Measurements from ENCODE around the gene COL23A1. TPM values are rescaled to one million over a fixed set of nuclear protein-coding genes. Genes with fewer than 3 reads are reported as not detected.

The COL23A1 gene
- total RNA-seq, 1 experiment from 2014 or later: 5.7 TPM

GRCh38 chr5:178286226-178287090 lies 303.7 kb downstream of the COL23A1 start:
- Histone ChIP-seq H3K79me2 (ENCODE audit: low read length) (no peaks in the 10 kb centered on the region), H3K27ac (ENCODE audit: low read length) (no peak overlapping the region), H3K36me3 (ENCODE audit: insufficient read depth, low read length) (no peaks in the 10 kb centered on the region), H3K9ac (ENCODE audit: low read length) (no peak overlapping the region), H4K20me1 (ENCODE audit: insufficient read depth, low read depth, low read length) (no peaks in the 10 kb centered on the region), H3K27me3 (ENCODE audit: low read length) (no peaks in the 10 kb centered on the region; the same call in 1 of the 2 replicates), H3K4me3 (ENCODE audit: low read length) (no peak overlapping the region), H3K4me2 (ENCODE audit: low read depth, low read length, poor library complexity, severe bottlenecking) (no peak overlapping the region), H3K9me3 (ENCODE audit: low read length) (peaks cover 3% of the 10 kb centered on the region; the same call in 1 of the 2 replicates), H3K9me2 (replicated peaks; ENCODE audit: insufficient read depth, low read length) (no peaks in the 10 kb centered on the region), H2AFZ (ENCODE audit: low read length) (no peak overlapping the region), H3K4me1 (ENCODE audit: low read length) (no peaks in the 10 kb centered on the region)
- no peak for DNase-seq

DNA sequence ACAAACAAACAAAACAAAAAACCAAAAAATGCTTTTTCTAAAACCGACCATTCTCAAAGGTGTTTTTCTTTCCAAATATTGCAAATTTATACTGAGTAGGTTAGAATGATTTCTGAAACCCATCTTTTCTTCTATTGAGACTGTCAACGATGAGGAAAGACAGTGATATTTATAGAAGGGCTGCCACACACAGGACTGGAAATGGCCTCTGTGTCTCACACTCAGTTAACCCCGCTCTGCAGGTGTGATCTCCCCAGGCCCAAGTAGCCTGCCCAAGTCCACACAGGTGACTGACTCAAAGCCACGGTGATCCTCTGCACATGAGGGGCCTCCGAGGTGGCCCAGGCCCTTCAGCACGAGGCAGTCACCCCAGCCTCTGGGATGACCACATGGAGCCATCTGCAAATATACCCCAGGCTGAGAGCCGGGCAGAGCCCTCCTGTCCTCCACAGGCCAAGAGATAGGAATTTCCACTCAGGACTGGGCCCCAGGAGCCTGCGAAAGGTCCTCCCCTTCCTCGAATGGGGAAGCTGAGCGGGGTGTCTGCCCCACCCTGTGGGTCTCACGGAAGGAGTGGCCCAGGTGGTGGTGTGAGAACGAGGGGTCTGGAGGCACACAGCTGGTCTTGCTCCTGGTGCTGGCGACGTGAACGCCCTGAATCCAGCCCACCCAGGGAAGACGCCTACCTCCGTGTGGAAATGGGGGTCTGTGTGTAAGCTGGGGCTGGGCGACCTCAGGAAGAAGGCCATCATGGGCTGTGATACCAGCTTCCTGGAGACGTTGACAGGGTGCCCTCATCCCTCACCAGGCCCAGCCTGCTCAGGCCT lies 304.6 kb downstream of the COL23A1 start:
- Histone ChIP-seq H3K9ac (ENCODE audit: low read length) (no peak overlapping the region), H2AFZ (ENCODE audit: low read length) (no peak overlapping the region), H3K79me2 (ENCODE audit: low read length) (no peaks in the 10 kb centered on the region), H3K36me3 (ENCODE audit: insufficient read depth, low read length) (no peaks in the 10 kb centered on the region), H3K27ac (ENCODE audit: low read length) (no peak overlapping the region), H3K4me2 (ENCODE audit: low read depth, low read length, poor library complexity, severe bottlenecking) (no peak overlapping the region), H3K9me2 (replicated peaks; ENCODE audit: insufficient read depth, low read length) (no peaks in the 10 kb centered on the region), H3K4me1 (ENCODE audit: low read length) (no peaks in the 10 kb centered on the region), H3K27me3 (ENCODE audit: low read length) (no peaks in the 10 kb centered on the region; the same call in 1 of the 2 replicates), H3K9me3 (ENCODE audit: low read length) (peaks cover 3% of the 10 kb centered on the region; the same call in 1 of the 2 replicates), H4K20me1 (ENCODE audit: insufficient read depth, low read depth, low read length) (no peaks in the 10 kb centered on the region), H3K4me3 (ENCODE audit: low read length) (no peak overlapping the region)
- no peak for DNase-seq

DNA sequence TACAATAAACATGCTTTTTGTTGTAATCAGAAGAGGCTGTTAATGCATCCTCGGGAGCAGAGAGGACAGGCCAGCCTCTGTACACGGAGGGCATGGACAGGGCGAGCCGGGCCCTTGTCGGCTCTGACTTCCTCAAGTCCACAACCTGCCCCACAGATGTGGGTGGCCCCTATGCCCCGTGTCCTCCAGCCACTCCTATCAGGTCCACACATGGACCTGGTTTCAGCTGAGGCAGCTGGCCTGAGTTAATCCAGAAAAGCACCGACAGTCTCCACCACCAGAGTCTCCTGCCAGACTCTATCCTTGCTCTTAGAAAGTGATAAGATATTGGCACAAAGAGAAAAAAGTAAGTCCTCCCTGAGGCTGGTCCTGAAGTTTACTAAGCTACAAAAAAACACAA lies 305.2 kb downstream of the COL23A1 start:
- Histone ChIP-seq H3K9me3 (ENCODE audit: low read length) (peaks cover 3% of the 10 kb centered on the region; the same call in 1 of the 2 replicates), H3K27me3 (ENCODE audit: low read length) (no peaks in the 10 kb centered on the region; the same call in 1 of the 2 replicates), H2AFZ (ENCODE audit: low read length) (no peak overlapping the region), H3K9me2 (replicated peaks; ENCODE audit: insufficient read depth, low read length) (no peaks in the 10 kb centered on the region), H3K79me2 (ENCODE audit: low read length) (no peaks in the 10 kb centered on the region), H3K36me3 (ENCODE audit: insufficient read depth, low read length) (no peaks in the 10 kb centered on the region), H3K4me2 (ENCODE audit: low read depth, low read length, poor library complexity, severe bottlenecking) (no peak overlapping the region), H3K9ac (ENCODE audit: low read length) (no peak overlapping the region), H3K4me1 (ENCODE audit: low read length) (no peaks in the 10 kb centered on the region), H4K20me1 (ENCODE audit: insufficient read depth, low read depth, low read length) (no peaks in the 10 kb centered on the region), H3K27ac (ENCODE audit: low read length) (no peak overlapping the region), H3K4me3 (ENCODE audit: low read length) (no peak overlapping the region)
- no peak for DNase-seq

GRCh38 chr5:178284093-178284675 lies 306.0 kb downstream of the COL23A1 start:
- Histone ChIP-seq H3K27me3 (ENCODE audit: low read length) (no peaks in the 10 kb centered on the region; the same call in 1 of the 2 replicates), H3K4me1 (ENCODE audit: low read length) (peaks cover 3% of the 10 kb centered on the region), H3K9ac (ENCODE audit: low read length) (no peak overlapping the region), H3K4me2 (ENCODE audit: low read depth, low read length, poor library complexity, severe bottlenecking) (no peak overlapping the region), H3K4me3 (ENCODE audit: low read length) (no peak overlapping the region), H3K27ac (ENCODE audit: low read length) (no peak overlapping the region), H4K20me1 (ENCODE audit: insufficient read depth, low read depth, low read length) (no peaks in the 10 kb centered on the region), H3K9me3 (ENCODE audit: low read length) (peaks cover 3% of the 10 kb centered on the region; the same call in 1 of the 2 replicates), H3K9me2 (replicated peaks; ENCODE audit: insufficient read depth, low read length) (no peaks in the 10 kb centered on the region), H3K36me3 (ENCODE audit: insufficient read depth, low read length) (no peaks in the 10 kb centered on the region), H3K79me2 (ENCODE audit: low read length) (no peaks in the 10 kb centered on the region), H2AFZ (ENCODE audit: low read length) (no peak overlapping the region)
- DNase-seq: peak; percentile 84

GRCh38 chr5:178283520-178283919 lies 306.7 kb downstream of the COL23A1 start:
- H3K9me2 ChIP-seq (replicated peaks; ENCODE audit: insufficient read depth, low read length): no peaks in the 10 kb centered on the region
- no peak overlapping the region for H3K27ac ChIP-seq (ENCODE audit: low read length)
- no peaks in the 10 kb centered on the region for H4K20me1 ChIP-seq (ENCODE audit: insufficient read depth, low read depth, low read length)
- H3K9me3 ChIP-seq (ENCODE audit: low read length): peaks cover 3% of the 10 kb centered on the region; the same call in 1 of the 2 replicates
- no peaks in the 10 kb centered on the region for H3K36me3 ChIP-seq (ENCODE audit: insufficient read depth, low read length)
- no peak overlapping the region for H3K4me3 ChIP-seq (ENCODE audit: low read length)
- H2AFZ ChIP-seq (ENCODE audit: low read length): no peak overlapping the region
- H3K4me2 ChIP-seq (ENCODE audit: low read depth, low read length, poor library complexity, severe bottlenecking): no peak overlapping the region
- H3K4me1 ChIP-seq (ENCODE audit: low read length): peaks cover 3% of the 10 kb centered on the region
- no peak overlapping the region for H3K9ac ChIP-seq (ENCODE audit: low read length)
- no peaks in the 10 kb centered on the region for H3K79me2 ChIP-seq (ENCODE audit: low read length)
- no peaks in the 10 kb centered on the region; the same call in 1 of the 2 replicates for H3K27me3 ChIP-seq (ENCODE audit: low read length)
- no peak for DNase-seq

DNA sequence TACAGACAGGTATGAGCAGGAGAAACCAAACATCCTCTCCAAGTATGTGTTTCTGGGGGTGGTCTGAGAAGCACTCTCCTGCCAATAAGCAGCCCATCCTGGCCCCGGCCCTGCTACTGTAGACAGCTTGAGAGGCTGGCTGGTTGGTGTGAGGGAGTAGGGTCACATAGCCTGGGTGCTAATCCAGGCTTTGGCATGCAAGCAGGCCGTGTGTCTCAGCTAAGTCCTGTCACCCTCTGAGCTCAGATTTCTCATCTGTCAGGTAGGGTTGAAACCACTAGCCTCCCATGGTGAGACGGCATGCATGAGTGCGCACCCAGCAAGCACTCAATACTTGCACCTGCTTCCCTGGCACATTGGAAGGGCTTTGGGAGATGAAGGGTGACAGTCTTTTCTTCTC lies 307.8 kb downstream of the COL23A1 start:
- no peak overlapping the region for H2AFZ ChIP-seq (ENCODE audit: low read length)
- H3K4me1 ChIP-seq (ENCODE audit: low read length): peaks cover 5% of the 10 kb centered on the region
- peaks cover 3% of the 10 kb centered on the region; the same call in 1 of the 2 replicates for H3K9me3 ChIP-seq (ENCODE audit: low read length)
- no peaks in the 10 kb centered on the region for H3K36me3 ChIP-seq (ENCODE audit: insufficient read depth, low read length)
- no peaks in the 10 kb centered on the region for H4K20me1 ChIP-seq (ENCODE audit: insufficient read depth, low read depth, low read length)
- no peaks in the 10 kb centered on the region for H3K9me2 ChIP-seq (replicated peaks; ENCODE audit: insufficient read depth, low read length)
- H3K4me3 ChIP-seq (ENCODE audit: low read length): no peak overlapping the region
- no peak overlapping the region for H3K9ac ChIP-seq (ENCODE audit: low read length)
- H3K27me3 ChIP-seq (ENCODE audit: low read length): no peaks in the 10 kb centered on the region; the same call in 1 of the 2 replicates
- H3K79me2 ChIP-seq (ENCODE audit: low read length): no peaks in the 10 kb centered on the region
- no peak overlapping the region for H3K27ac ChIP-seq (ENCODE audit: low read length)
- no peak overlapping the region for H3K4me2 ChIP-seq (ENCODE audit: low read depth, low read length, poor library complexity, severe bottlenecking)
- no peak for DNase-seq

GRCh38 chr5:178281331-178281730 lies 308.9 kb downstream of the COL23A1 start:
- no peak overlapping the region for H3K4me2 ChIP-seq (ENCODE audit: low read depth, low read length, poor library complexity, severe bottlenecking)
- DNase-seq: no peak

More at GRCh38 chr5:178281331-178281730, 308.9 kb downstream of the COL23A1 start:
- Histone ChIP-seq H3K9ac (ENCODE audit: low read length) (no peak overlapping the region), H3K79me2 (ENCODE audit: low read length) (no peaks in the 10 kb centered on the region), H3K4me3 (ENCODE audit: low read length) (no peak overlapping the region), H3K27me3 (ENCODE audit: low read length) (no peaks in the 10 kb centered on the region; the same call in 1 of the 2 replicates), H3K27ac (ENCODE audit: low read length) (no peak overlapping the region), H3K9me2 (replicated peaks; ENCODE audit: insufficient read depth, low read length) (no peaks in the 10 kb centered on the region), H3K36me3 (ENCODE audit: insufficient read depth, low read length) (no peaks in the 10 kb centered on the region), H3K9me3 (ENCODE audit: low read length) (peaks cover 3% of the 10 kb centered on the region; the same call in 1 of the 2 replicates), H2AFZ (ENCODE audit: low read length) (no peak overlapping the region), H3K4me1 (ENCODE audit: low read length) (peaks cover 5% of the 10 kb centered on the region), H4K20me1 (ENCODE audit: insufficient read depth, low read depth, low read length) (no peaks in the 10 kb centered on the region)
